Peyer's patch (tissue), 4 donors: Measurements from ENCODE around the gene KRT71.

Experiments
- CTCF ChIP-seq, 6 experiments: fragments of 450-650 bp in 4 of 6; fragments of 200-600 bp in 2 of 6; sonication (generic) in 1 of 6; IDR thresholded peaks; one replicate each; pipeline ENCODE4 v1.5.1; 2017 to 2019; ENCODE audit warnings: antibody characterized with exemption in 6 of 6, mild to moderate bottlenecking in 3 of 6, moderate library complexity in 1 of 6
- POLR2A ChIP-seq, 2 donors: fragments of 450-650 bp; IDR thresholded peaks; one replicate each; pipeline ENCODE4 v1.5.1; 2017; ENCODE audit warnings: antibody characterized with exemption in 2 of 2, mild to moderate bottlenecking in 2 of 2, moderate library complexity in 2 of 2

GRCh38 chr12:52532636-52533035 lies 20.3 kb downstream of the KRT71 start:
- TF ChIP-seq CTCF (IDR thresholded peaks at IDR 0.05) (no peak), POLR2A (IDR thresholded peaks at IDR 0.05) (no peak)
